Stimulated activated CD8-positive, alpha-beta memory T cell treated with anti-CD3 and anti-CD28 coated beads, Interleukin-12 subunit alpha, Interleukin-12 subunit beta, amount 100 ng/mL, for 24 hours (primary cell): ENCODE results near the gene PSMA2.
"Not testable (repeated sequence)": the region's sequence is repeated elsewhere in the genome, so short reads cannot be mapped to it uniquely, and the experiment has no call there.

ENCODE experiments used
- DNase-seq: peaks from one replicate; pipeline ENCODE4 v3.0.0-alpha.2; 2020; ENCODE audit errors: extremely low read depth

The PSMA2 gene

GRCh38 chr7:42907316-42907715, 24.7 kb downstream of the PSMA2 start:
- no peak for DNase-seq

DNA sequence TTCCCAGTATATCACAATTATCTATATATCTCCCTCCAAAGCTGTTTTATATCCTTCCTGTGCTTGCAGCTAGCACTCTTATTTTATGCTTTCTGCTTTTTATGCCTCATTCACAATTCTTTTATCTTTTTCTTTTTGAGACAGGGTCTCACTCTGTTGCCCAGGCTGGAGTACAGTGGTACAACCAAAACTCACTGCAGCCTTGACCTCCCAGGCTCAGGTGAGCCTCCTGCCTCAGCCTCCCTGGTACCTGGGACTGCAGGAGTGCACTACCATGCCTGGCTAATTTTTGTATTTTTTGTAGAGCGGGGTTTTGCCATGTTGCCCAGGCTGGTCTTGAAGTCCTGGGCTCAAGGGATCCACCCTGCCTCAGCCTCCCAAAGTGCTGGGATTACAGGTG, 25.8 kb downstream of the PSMA2 start:
- DNase-seq, result no peak

- no peak for DNase-seq
Measured at GRCh38 chr7:42902331-42902730, 29.6 kb downstream of the PSMA2 start.

GRCh38 chr7:42900842-42901241, 31.1 kb downstream of the PSMA2 start:
- DNase-seq, result no peak

GRCh38 chr7:42893346-42894240, 38.4 kb downstream of the PSMA2 start:
- no peak for DNase-seq

DNA sequence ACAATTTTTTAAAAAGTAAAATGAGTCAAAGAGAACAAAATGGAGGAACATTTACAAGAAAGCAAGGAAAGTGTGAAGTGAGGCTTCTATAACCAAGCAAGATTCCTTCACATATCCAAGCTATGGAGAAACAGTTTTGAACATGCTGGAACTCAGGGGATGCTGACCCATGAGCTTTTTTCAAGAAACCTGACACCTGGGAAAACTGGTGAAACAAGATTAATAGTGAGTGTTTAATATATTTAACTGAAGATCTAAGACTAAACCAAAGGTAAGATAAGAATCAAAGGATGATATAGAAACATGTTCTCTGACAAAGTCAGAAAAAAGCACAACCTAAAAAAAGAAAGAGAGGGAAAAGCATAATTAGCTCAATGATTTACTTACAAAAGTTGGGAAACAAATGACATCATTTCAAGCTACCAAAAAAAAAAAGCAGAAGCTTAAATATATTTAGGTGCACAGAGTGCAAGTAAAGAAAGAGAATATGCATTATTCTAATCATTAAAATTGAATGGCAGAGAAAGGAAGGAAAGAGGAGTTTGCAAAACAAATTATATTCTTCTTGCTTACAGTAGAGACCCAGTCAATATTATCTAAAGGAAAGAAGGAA, 45.0 kb downstream of the PSMA2 start:
- no peak for DNase-seq

DNA sequence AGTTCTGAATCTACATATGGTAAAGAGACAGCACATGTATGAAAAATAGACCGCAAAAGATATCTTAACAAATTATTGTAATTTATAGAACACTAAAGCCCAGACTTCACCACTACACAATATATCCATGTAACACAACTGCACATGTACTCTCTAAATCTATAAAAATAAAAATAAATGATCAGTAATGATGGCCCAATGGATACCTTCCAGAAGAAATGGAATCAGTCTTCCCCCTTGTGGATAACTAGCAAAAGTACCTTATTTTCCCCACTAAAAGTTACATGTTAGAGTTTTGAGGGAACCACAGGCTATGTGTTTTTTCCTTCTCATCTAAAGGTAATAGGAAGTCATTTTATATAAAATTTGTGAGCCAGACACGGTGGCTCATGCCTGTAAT, 45.8 kb downstream of the PSMA2 start:
- no peak for DNase-seq

DNA sequence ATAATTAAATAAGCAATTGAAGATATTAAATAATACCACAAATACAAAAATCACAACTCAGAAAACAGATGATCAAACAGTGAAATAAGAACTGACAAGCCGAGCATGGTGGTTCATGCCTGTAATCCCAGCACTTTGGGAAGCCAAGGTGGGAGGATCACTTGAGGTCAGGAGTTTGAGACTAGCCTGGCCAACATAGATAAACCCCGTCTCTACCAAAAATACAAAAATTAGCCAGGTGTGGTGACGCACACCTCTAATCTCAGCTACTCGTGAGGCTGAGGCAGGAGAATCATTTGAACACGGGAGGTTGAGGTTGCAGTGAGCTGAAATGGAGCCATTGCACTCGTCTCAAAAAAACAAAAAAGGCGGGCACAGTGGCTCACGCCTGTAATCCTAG, 46.8 kb downstream of the PSMA2 start:
- DNase-seq, result not testable (repeated sequence)

DNA sequence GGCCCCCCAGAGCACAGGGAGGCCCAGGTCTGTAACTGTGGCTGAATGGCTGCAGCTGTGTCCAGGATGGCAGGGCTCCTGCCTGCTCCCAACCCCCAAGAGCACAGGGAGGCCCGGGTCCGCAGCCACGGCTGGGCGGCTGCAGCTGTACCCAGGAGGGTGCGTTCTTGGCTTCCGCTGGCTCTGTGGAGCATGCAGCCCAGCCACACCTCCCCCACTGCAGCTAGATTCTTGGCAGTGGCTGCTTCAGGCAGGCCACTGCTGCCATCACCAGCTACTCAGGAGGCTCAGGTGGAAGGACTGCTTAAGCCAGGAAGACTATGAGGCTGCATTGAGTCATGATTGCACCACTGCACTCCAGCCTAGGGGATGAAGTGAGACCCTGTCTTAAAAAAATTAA, 48.0 kb downstream of the PSMA2 start:
- DNase-seq, result no peak

- no peak for DNase-seq
Measured at GRCh38 chr7:42880392-42880791, 51.6 kb downstream of the PSMA2 start.

GRCh38 chr7:42878303-42878702, 53.7 kb downstream of the PSMA2 start:
- DNase-seq, result no peak

DNA sequence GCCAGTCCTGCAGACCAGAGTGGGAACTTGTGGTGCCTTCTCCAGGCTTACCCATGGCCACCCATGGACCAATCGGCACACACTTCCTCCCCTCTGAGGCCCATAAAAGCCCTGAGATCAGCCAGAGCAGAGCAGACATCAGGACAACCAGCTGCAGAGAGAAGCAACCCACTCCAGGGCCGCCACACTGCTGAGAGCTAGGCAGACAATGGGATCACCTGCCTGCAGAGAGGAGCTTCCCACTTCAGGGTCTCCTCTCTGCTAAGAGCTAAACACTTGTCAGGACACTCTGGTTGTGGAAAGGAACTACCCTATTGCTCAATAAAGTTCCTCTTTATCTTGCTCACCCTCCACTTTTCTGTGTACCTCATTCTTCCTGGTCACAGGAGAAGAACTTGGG, 54.1 kb downstream of the PSMA2 start:
- no peak for DNase-seq

DNA sequence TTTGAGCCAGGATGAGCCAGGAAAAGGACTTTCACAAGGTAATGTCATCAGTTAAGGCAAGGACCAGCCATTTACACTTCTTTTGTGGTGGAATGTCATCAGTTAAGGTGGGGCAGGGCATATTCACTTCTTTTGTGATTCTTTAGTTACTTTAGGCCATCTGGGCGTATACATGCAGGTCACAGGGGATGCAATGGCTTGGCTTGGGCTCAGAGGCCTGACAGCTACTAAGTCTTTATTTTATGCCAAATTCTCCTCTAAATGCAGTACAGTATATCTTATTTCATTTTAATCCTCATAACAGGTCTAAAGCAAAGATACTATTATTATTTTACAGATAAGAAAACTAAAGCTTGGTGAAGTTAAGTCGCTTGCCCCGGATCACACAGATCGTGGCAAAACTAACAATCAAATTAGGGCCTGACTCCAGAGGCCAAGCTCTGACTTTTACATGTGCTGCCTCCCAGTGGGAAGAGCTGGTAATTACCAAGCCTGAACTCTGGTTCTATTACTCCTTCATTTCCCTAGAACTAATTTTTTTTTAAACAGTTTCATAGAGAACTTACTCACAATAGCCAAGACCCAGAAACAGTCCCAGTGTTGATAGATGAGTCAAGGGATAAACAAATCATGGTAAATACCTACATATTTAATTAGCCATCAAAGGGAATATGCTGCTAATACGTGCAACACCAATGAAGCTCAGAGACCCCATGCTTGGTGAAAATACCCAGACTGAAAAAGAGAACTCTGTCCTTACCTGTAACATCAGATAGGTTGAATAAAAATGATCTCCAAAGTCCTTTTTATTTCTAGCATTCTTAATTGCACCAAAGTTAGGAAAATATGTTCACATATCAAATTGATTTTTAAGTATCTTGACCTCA, 55.5 kb downstream of the PSMA2 start:
- no peak for DNase-seq

DNA sequence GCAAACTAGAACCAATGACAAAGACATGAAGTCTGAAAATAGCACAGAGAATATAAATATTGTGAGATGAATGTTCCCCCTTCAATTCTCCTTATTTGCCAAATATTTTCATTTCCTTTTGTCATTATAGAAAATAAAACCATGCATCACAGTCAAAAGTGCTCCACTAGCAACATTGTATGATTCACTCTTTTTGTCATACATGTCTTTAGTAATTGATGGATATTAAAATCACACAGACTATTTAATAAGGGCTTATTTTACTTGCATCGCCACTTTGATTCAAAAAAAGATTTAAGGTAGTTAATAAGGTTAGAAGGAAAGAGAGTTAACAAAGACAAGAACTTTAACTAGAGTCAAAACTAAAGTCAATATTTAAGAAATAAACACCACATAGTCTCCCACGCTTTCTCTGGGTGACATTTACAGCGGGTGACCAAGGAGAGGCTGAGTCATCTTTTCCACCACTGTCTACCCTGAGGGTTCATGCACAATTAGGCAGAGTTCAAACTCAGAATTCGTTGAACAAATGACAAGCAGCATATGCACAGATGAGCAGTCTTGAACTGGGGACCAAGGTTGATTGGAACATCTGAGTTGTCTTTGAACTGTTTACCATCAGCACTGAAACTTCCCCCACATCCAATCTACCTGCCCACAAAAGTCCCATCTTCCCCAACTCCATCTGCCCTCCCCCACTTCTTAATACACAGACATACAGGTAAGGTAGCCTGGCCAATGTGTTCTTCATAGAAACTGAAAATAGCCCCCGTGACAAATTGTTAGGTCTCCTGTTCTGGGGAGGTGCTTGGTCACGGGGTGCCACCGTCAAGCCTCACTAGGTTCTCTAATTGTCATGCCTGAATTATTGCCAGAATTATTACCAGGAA, 62.6 kb downstream of the PSMA2 start:
- DNase-seq, result no peak

- DNase-seq, result no peak
Measured at GRCh38 chr7:42868480-42868879, 63.5 kb downstream of the PSMA2 start.
